Uterus (tissue), 2 donors: ENCODE results near the gene ARSA.
"Not testable (repeated sequence)": the region's sequence is repeated elsewhere in the genome, so short reads cannot be mapped to it uniquely, and the experiment has no call there.

ENCODE experiments used
- POLR2A ChIP-seq, 2 donors: fragments of 450-650 bp; IDR thresholded peaks; one replicate each; pipeline ENCODE4 v1.6.1; 2016; ENCODE audit warnings: antibody characterized with exemption in 2 of 2, mild to moderate bottlenecking in 1 of 2, moderate library complexity in 1 of 2
- TF ChIP-seq, protein P1 (sequence below), 4 experiments: fragments of 200-600 bp in 2 of 4; fragments of 450-650 bp in 2 of 4; sonication (generic) in 2 of 4; IDR thresholded peaks; one replicate each; pipeline ENCODE4 v1.5.1; 2016 to 2019; ENCODE audit warnings: antibody characterized with exemption in 4 of 4, mild to moderate bottlenecking in 2 of 4, moderate library complexity in 1 of 4

DNA sequence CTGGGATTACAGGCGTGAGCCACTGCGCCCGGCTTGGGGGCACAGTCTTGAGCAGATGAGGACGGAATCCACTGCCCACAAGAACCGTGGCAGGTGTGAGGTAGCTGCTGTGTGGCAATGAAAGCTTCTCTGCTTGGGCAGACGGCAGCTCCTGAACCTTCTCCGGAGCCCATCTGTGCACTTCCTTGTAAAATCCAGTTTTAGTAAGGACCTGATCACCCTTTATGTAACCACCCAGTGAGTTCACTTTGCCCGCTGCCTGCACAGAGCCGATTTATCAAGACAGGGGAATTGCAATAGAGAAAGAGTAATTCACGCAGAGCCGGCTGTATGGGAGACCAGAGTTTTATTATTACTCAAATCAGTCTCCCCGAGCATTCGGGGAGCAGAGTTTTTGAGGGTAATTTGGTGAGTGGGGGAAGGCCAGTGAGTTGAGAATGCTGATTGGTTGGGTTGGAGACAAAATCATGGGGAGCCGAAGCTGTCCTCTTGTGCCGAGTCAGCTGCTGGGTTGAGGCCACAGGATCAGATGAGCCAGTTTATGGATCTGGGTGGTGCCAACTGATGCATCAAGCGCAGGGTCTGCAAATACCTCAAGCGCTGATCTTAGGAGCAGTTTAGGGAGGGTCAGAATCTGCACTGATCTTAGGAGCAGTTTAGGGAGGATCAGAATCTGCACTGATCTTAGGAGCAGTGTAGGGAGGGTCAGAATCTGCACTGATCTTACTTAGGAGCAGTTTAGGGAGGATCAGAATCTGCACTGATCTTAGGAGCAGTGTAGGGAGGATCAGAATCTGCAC lies 15.3 kb upstream of the ARSA start:
- TF ChIP-seq, protein P1, sequence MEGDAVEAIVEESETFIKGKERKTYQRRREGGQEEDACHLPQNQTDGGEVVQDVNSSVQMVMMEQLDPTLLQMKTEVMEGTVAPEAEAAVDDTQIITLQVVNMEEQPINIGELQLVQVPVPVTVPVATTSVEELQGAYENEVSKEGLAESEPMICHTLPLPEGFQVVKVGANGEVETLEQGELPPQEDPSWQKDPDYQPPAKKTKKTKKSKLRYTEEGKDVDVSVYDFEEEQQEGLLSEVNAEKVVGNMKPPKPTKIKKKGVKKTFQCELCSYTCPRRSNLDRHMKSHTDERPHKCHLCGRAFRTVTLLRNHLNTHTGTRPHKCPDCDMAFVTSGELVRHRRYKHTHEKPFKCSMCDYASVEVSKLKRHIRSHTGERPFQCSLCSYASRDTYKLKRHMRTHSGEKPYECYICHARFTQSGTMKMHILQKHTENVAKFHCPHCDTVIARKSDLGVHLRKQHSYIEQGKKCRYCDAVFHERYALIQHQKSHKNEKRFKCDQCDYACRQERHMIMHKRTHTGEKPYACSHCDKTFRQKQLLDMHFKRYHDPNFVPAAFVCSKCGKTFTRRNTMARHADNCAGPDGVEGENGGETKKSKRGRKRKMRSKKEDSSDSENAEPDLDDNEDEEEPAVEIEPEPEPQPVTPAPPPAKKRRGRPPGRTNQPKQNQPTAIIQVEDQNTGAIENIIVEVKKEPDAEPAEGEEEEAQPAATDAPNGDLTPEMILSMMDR (IDR thresholded peaks at IDR 0.05) = not testable (repeated sequence)
- TF ChIP-seq POLR2A (IDR thresholded peaks at IDR 0.05) = not testable (repeated sequence)
